ENCODE results near the gene DPP3.
A peak's percentile ranks its signal among the peaks of the same experiment; 100 is the strongest.

The DPP3 gene

GRCh38 chr11:66451663-66452062 is 28.6 kb upstream of the DPP3 start:
- H3K79me1 ChIP-seq (ENCODE audit: low read length): no peaks in the 10 kb centered on the region
- H3K4me2 ChIP-seq (ENCODE audit: low read length): no peak overlapping the region
- no peak overlapping the region for H2AK5ac ChIP-seq (ENCODE audit: low read length)
- no peak overlapping the region for H2AFZ ChIP-seq (ENCODE audit: insufficient read depth, low read length, poor library complexity)
- no peaks in the 10 kb centered on the region for H3K9me3 ChIP-seq (ENCODE audit: insufficient read depth, low read depth, low read length)
- H3K4me1 ChIP-seq (ENCODE audit: control insufficient read depth in 1 of 2, insufficient read depth in 2 of 2, low read length in 2 of 2): peaks cover 2 to 6% of the 10 kb centered on the region in 2 experiments
- H3K23ac ChIP-seq (ENCODE audit: low read length): no peak overlapping the region
- WGBS (ENCODE audit: extremely low coverage, insufficient coverage, insufficient read length): no CpG with 5 or more reads among the region's 4 CpGs
- DNase-seq: no peak
- H3K36me3 ChIP-seq (ENCODE audit: control insufficient read depth in 1 of 2, insufficient read depth in 2 of 2, low read length in 2 of 2): no peaks in the 10 kb centered on the region
- H3K27me3 ChIP-seq (ENCODE audit: insufficient read depth, low read length): no peaks in the 10 kb centered on the region
- H3K14ac ChIP-seq (ENCODE audit: low read length): no peak overlapping the region
- no peak overlapping the region for H3K9ac ChIP-seq (ENCODE audit: low read length)
- H3K79me2 ChIP-seq (ENCODE audit: control insufficient read depth, insufficient read depth, low read length, poor library complexity): no peaks in the 10 kb centered on the region
- H4K91ac ChIP-seq (ENCODE audit: low read depth, low read length): no peak overlapping the region
- H3K27ac ChIP-seq (ENCODE audit: low read depth, low read length): no peak overlapping the region
- H3K4me3 ChIP-seq (ENCODE audit: low read depth, low read length): no peak overlapping the region
- no peak overlapping the region for H3K4ac ChIP-seq (ENCODE audit: low read depth, low read length)
- H4K12ac ChIP-seq (ENCODE audit: low read depth, low read length): no peak overlapping the region
- no peak overlapping the region for H2BK5ac ChIP-seq (ENCODE audit: low read depth, low read length, poor library complexity)
- H4K8ac ChIP-seq (ENCODE audit: low read depth, low read length): no peak overlapping the region
- H3K18ac ChIP-seq (ENCODE audit: low read length): no peak overlapping the region
- no peak overlapping the region for H2BK120ac ChIP-seq (ENCODE audit: insufficient read depth, low read length, poor library complexity)
- H2BK12ac ChIP-seq (ENCODE audit: low read length): no peak overlapping the region

GRCh38 chr11:66454247-66454646 is 26.0 kb upstream of the DPP3 start:
- H4K8ac ChIP-seq (ENCODE audit: low read depth, low read length): no peak overlapping the region
- no peaks in the 10 kb centered on the region for H3K79me1 ChIP-seq (ENCODE audit: low read length)
- WGBS (ENCODE audit: extremely low coverage, insufficient coverage, insufficient read length): no CpG with 5 or more reads among the region's 6 CpGs
- H2BK12ac ChIP-seq (ENCODE audit: low read length): no peak overlapping the region
- H3K36me3 ChIP-seq (ENCODE audit: control insufficient read depth in 1 of 2, insufficient read depth in 2 of 2, low read length in 2 of 2): no peaks in the 10 kb centered on the region
- no peak overlapping the region for H3K4me3 ChIP-seq (ENCODE audit: low read depth, low read length)
- no peak overlapping the region for H3K27ac ChIP-seq (ENCODE audit: low read depth, low read length)
- H4K12ac ChIP-seq (ENCODE audit: low read depth, low read length): no peak overlapping the region
- no peak overlapping the region for H3K4ac ChIP-seq (ENCODE audit: low read depth, low read length)
- H3K9me3 ChIP-seq (ENCODE audit: insufficient read depth, low read depth, low read length): no peaks in the 10 kb centered on the region
- peaks cover 4 to 5% of the 10 kb centered on the region in 2 experiments for H3K4me1 ChIP-seq (ENCODE audit: control insufficient read depth in 1 of 2, insufficient read depth in 2 of 2, low read length in 2 of 2)
- H3K14ac ChIP-seq (ENCODE audit: low read length): no peak overlapping the region
- no peak overlapping the region for H3K9ac ChIP-seq (ENCODE audit: low read length)
- H2AK5ac ChIP-seq (ENCODE audit: low read length): no peak overlapping the region
- peak; percentile 71 to 90 for DNase-seq
- no peak overlapping the region for H3K4me2 ChIP-seq (ENCODE audit: low read length)
- no peak overlapping the region for H2BK120ac ChIP-seq (ENCODE audit: insufficient read depth, low read length, poor library complexity)
- no peak overlapping the region for H2BK5ac ChIP-seq (ENCODE audit: low read depth, low read length, poor library complexity)
- H4K91ac ChIP-seq (ENCODE audit: low read depth, low read length): no peak overlapping the region
- no peaks in the 10 kb centered on the region for H3K79me2 ChIP-seq (ENCODE audit: control insufficient read depth, insufficient read depth, low read length, poor library complexity)
- H3K18ac ChIP-seq (ENCODE audit: low read length): no peak overlapping the region
- no peak overlapping the region for H2AFZ ChIP-seq (ENCODE audit: insufficient read depth, low read length, poor library complexity)
- H3K23ac ChIP-seq (ENCODE audit: low read length): no peak overlapping the region
- H3K27me3 ChIP-seq (ENCODE audit: insufficient read depth, low read length): no peaks in the 10 kb centered on the region

- Histone ChIP-seq H2BK12ac (ENCODE audit: low read length) (no peak overlapping the region), H4K91ac (ENCODE audit: low read depth, low read length) (no peak overlapping the region), H3K9me3 (ENCODE audit: insufficient read depth, low read depth, low read length) (no peaks in the 10 kb centered on the region), H3K18ac (ENCODE audit: low read length) (no peak overlapping the region), H3K79me2 (ENCODE audit: control insufficient read depth, insufficient read depth, low read length, poor library complexity) (no peaks in the 10 kb centered on the region), H4K8ac (ENCODE audit: low read depth, low read length) (no peak overlapping the region), H4K12ac (ENCODE audit: low read depth, low read length) (no peak overlapping the region), H3K4me2 (ENCODE audit: low read length) (no peak overlapping the region), H3K27me3 (ENCODE audit: insufficient read depth, low read length) (no peaks in the 10 kb centered on the region), H2BK5ac (ENCODE audit: low read depth, low read length, poor library complexity) (no peak overlapping the region), H3K27ac (ENCODE audit: low read depth, low read length) (no peak overlapping the region), H2AK5ac (ENCODE audit: low read length) (no peak overlapping the region), H3K9ac (ENCODE audit: low read length) (no peak overlapping the region), H3K14ac (ENCODE audit: low read length) (no peak overlapping the region), H3K4me1 (ENCODE audit: control insufficient read depth in 1 of 2, insufficient read depth in 2 of 2, low read length in 2 of 2) (peaks cover 6% of the 10 kb centered on the region in 2 experiments), H2BK120ac (ENCODE audit: insufficient read depth, low read length, poor library complexity) (no peak overlapping the region), H3K4me3 (ENCODE audit: low read depth, low read length) (no peak overlapping the region), H3K4ac (ENCODE audit: low read depth, low read length) (no peak overlapping the region), H3K79me1 (ENCODE audit: low read length) (no peaks in the 10 kb centered on the region), H3K23ac (ENCODE audit: low read length) (no peak overlapping the region), H2AFZ (ENCODE audit: insufficient read depth, low read length, poor library complexity) (no peak overlapping the region), H3K36me3 (ENCODE audit: control insufficient read depth in 1 of 2, insufficient read depth in 2 of 2, low read length in 2 of 2) (no peaks in the 10 kb centered on the region)
- no CpG with 5 or more reads among the region's 3 CpGs for WGBS (ENCODE audit: extremely low coverage, insufficient coverage, insufficient read length)
- DNase-seq: no peak
Observed at GRCh38 chr11:66454828-66455227, 25.4 kb upstream of the DPP3 start.

GRCh38 chr11:66457826-66458225 is 22.4 kb upstream of the DPP3 start:
- H2BK5ac ChIP-seq (ENCODE audit: low read depth, low read length, poor library complexity): no peak overlapping the region
- no peak overlapping the region for H3K14ac ChIP-seq (ENCODE audit: low read length)
- H4K8ac ChIP-seq (ENCODE audit: low read depth, low read length): no peak overlapping the region
- H3K79me1 ChIP-seq (ENCODE audit: low read length): no peaks in the 10 kb centered on the region
- no peak overlapping the region for H3K18ac ChIP-seq (ENCODE audit: low read length)
- peak in 1 of 2 donors; percentile 44 for DNase-seq
- H4K12ac ChIP-seq (ENCODE audit: low read depth, low read length): no peak overlapping the region
- H3K4me2 ChIP-seq (ENCODE audit: low read length): no peak overlapping the region
- no peak overlapping the region for H2BK120ac ChIP-seq (ENCODE audit: insufficient read depth, low read length, poor library complexity)
- H2AK5ac ChIP-seq (ENCODE audit: low read length): no peak overlapping the region
- no peaks in the 10 kb centered on the region for H3K36me3 ChIP-seq (ENCODE audit: control insufficient read depth in 1 of 2, insufficient read depth in 2 of 2, low read length in 2 of 2)
- H2AFZ ChIP-seq (ENCODE audit: insufficient read depth, low read length, poor library complexity): no peak overlapping the region
- no peak overlapping the region for H3K23ac ChIP-seq (ENCODE audit: low read length)
- no peaks in the 10 kb centered on the region for H3K79me2 ChIP-seq (ENCODE audit: control insufficient read depth, insufficient read depth, low read length, poor library complexity)
- no peaks in the 10 kb centered on the region for H3K27me3 ChIP-seq (ENCODE audit: insufficient read depth, low read length)
- no CpG with 5 or more reads among the region's 6 CpGs for WGBS (ENCODE audit: extremely low coverage, insufficient coverage, insufficient read length)
- no peak overlapping the region for H3K4ac ChIP-seq (ENCODE audit: low read depth, low read length)
- no peak overlapping the region for H3K27ac ChIP-seq (ENCODE audit: low read depth, low read length)
- no peak overlapping the region for H4K91ac ChIP-seq (ENCODE audit: low read depth, low read length)
- H3K4me1 ChIP-seq (ENCODE audit: control insufficient read depth in 1 of 2, insufficient read depth in 2 of 2, low read length in 2 of 2): peaks cover 6% of the 10 kb centered on the region in 2 experiments
- no peak overlapping the region for H2BK12ac ChIP-seq (ENCODE audit: low read length)
- H3K9ac ChIP-seq (ENCODE audit: low read length): no peak overlapping the region
- no peak overlapping the region for H3K4me3 ChIP-seq (ENCODE audit: low read depth, low read length)
- no peaks in the 10 kb centered on the region for H3K9me3 ChIP-seq (ENCODE audit: insufficient read depth, low read depth, low read length)
